ENCODE data around the gene C14orf93. TPM values are rescaled to one million over a fixed set of nuclear protein-coding genes. Genes with fewer than 3 reads are reported as not detected.

C14orf93 gene
- total RNA-seq, 4 donors from 2014 or later = 4.6 to 11.2 (median 9.9) TPM

DNA sequence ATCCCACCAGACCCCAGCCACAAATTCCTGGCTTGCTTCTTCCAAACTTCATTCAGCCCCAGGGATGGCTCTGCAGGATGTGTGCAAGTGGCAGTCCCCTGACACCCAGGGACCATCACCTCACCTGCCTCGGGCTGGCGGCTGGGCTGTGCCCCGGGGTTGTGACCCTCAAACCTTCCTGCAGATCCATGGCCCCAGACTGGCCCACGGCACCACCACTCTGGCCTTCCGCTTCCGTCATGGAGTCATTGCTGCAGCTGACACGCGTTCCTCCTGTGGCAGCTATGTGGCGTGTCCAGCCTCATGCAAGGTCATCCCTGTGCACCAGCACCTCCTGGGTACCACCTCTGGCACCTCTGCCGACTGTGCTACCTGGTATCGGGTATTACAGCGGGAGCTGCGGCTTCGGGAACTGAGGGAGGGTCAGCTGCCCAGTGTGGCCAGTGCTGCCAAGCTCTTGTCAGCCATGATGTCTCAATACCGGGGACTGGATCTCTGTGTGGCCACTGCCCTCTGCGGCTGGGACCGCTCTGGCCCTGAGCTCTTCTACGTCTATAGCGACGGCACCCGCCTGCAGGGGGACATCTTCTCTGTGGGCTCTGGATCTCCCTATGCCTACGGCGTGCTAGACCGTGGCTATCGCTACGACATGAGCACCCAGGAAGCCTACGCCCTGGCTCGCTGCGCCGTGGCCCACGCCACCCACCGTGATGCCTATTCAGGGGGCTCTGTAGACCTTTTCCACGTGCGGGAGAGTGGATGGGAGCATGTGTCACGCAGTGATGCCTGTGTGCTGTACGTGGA lies 32.4 kb upstream of the C14orf93 start, which contains the start of gene PSMB11:
TSS of gene PSMB11 (plus strand) at position 51 of the 804 bp plus-strand sequence. CDS start at position 65, 14 bp downstream.
- intact Hi-C loops (cut with DNase I) = no loop called here
- H3K9me3 ChIP-seq = no peaks in the 10 kb centered on the region
- DNase-seq (ENCODE audit: extremely low spot score) = no peak
- peaks cover 0 to 9% (median 2%) of the 10 kb centered on the region in 4 donors for H3K4me1 ChIP-seq
- no peak within 1 kb of the TSS for H3K27ac ChIP-seq (replicated peaks in 1 of 4)
- H3K4me3 ChIP-seq = no peak within 1 kb of the TSS
- no peaks in the 10 kb centered on the region for H3K27me3 ChIP-seq
- whole genome bisulfite sequencing = 97% methylated on average over 9 of the region's 36 CpGs
- H3K36me3 ChIP-seq = no peaks in the 10 kb centered on the region
- no peak for TF ChIP-seq CTCF (IDR thresholded peaks at IDR 0.05)
- no peak for TF ChIP-seq POLR2A (IDR thresholded peaks at IDR 0.05; ENCODE audit: low read depth)
- TF ChIP-seq POLR2AphosphoS5 (IDR thresholded peaks at IDR 0.05) = no peak
- TF ChIP-seq EP300 (IDR thresholded peaks at IDR 0.05) = no peak

DNA sequence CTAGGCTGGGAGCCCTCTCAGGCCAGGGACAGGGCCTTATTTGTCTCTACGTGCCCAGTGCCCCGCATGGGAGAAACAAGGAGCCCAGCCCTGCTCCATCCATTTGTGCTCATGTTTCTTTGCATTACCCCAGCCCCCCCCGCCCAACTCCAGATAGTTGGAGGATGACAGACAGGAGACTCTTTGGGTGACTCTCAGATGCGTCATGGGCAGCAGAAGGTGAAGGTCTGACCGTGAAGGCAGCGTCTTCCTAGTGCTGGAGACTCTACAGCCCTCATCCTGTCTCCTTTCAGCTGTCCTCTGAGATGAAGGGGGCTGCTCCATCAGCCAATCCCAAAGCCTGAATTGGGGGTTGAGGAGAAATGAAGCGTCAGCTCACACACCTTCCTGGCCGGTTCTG lies 31.8 kb upstream of the C14orf93 start:
- Histone ChIP-seq H3K27ac (replicated peaks in 1 of 4) (no peak overlapping the region), H3K36me3 (no peaks in the 10 kb centered on the region), H3K4me3 (no peak overlapping the region), H3K27me3 (no peaks in the 10 kb centered on the region), H3K9me3 (no peaks in the 10 kb centered on the region), H3K4me1 (peaks cover 0 to 7% (median 2%) of the 10 kb centered on the region in 4 donors)
- 84% methylated on average over 7 of the region's 8 CpGs for WGBS
- DNase-seq (ENCODE audit: extremely low spot score) = no peak
- TF ChIP-seq EP300 (IDR thresholded peaks at IDR 0.05) = no peak
- TF ChIP-seq POLR2AphosphoS5 (IDR thresholded peaks at IDR 0.05) = no peak
- no peak for TF ChIP-seq POLR2A (IDR thresholded peaks at IDR 0.05; ENCODE audit: low read depth)
- no peak for TF ChIP-seq CTCF (IDR thresholded peaks at IDR 0.05)
- intact Hi-C loops (cut with DNase I) = no loop called here

DNA sequence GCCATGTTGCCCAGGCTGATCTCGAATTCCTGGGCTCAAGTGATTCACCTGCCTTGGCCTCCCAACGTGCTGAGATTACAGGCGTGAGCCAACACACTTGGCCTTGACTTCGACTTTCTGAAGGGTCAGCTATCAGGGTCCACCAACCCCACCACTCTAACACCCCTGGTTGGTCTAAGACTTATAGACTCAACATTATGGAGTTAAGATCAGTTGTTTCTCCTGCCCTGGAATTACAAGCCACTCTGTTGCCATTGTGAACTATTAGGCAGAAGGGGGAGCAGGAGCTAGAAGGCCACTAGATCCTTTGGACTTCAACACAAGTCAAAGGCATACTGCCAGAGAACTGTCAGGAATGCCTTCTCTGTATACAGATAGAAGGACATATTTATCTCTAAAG lies 30.2 kb upstream of the C14orf93 start:
- DNase-seq (ENCODE audit: extremely low spot score) = no peak
- 94% methylated on average over 4 of the region's 4 CpGs for WGBS
- peaks cover 0 to 5% (median 4%) of the 10 kb centered on the region in 4 donors for H3K4me1 ChIP-seq
- intact Hi-C loops (cut with DNase I) = no loop called here
- H3K36me3 ChIP-seq = no peaks in the 10 kb centered on the region
- H3K27me3 ChIP-seq = no peaks in the 10 kb centered on the region
- TF ChIP-seq POLR2AphosphoS5 (IDR thresholded peaks at IDR 0.05) = no peak
- TF ChIP-seq POLR2A (IDR thresholded peaks at IDR 0.05; ENCODE audit: low read depth) = no peak
- no peak for TF ChIP-seq EP300 (IDR thresholded peaks at IDR 0.05)
- no peak for TF ChIP-seq CTCF (IDR thresholded peaks at IDR 0.05)
- no peak overlapping the region for H3K4me3 ChIP-seq
- no peaks in the 10 kb centered on the region for H3K9me3 ChIP-seq
- no peak overlapping the region for H3K27ac ChIP-seq (replicated peaks in 1 of 4)

DNA sequence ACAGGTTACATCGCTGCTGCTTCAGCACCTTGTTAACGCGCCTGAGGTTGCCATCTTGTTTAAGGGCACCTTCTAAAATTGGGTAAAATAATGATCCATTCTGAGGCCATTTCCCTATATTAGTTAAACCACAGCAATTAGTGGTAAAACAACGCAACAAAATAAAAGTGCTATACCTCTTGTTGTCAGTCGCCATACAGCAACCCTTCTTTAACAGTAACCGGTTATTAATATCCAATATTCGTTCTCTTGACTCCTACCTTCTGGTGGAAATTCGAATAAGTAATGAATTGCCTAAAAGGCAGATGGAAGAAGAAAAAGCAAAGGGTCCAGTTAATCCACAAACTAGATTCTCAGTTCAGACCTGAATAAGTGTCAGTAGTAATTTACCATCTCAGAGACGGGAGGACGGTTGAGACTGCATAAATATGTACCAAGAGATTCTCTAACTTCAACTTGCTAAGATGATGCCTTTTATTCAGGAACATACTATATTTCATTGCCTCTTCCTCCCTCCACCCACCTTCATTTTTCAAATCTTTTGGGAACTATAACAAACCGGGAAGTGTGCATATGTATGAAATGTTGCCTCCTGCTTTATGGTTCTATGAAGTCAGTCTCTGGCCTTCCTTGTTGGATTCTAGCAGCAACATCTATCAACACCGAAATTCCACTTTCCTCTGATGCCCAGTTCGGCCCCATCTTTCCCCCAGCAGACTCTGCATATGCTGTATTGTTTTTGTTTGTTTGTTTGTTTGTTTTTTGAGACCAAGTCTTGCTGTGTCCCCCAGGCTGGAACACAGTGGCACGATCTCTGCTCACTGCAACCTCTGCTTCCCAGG lies 25.6 kb upstream of the C14orf93 start:
- WGBS = 63% methylated on average over 14 of the region's 14 CpGs
- DNase-seq (ENCODE audit: extremely low spot score) = no peak
- Histone ChIP-seq H3K4me3 (peak overlapping the region; percentile 73 to 87 (median 81)), H3K4me1 (peaks cover 17 to 30% (median 21%) of the 10 kb centered on the region in 4 donors), H3K27ac (replicated peaks in 1 of 4) (peak overlapping the region; percentile 88 to 95 (median 92)), H3K36me3 (peaks cover 14 to 29% (median 29%) of the 10 kb centered on the region in 4 donors), H3K27me3 (no peaks in the 10 kb centered on the region), H3K9me3 (no peaks in the 10 kb centered on the region)
- intact Hi-C loops (cut with DNase I) = no loop called here
- TF ChIP-seq POLR2A (IDR thresholded peaks at IDR 0.05; ENCODE audit: low read depth) = no peak
- no peak for TF ChIP-seq CTCF (IDR thresholded peaks at IDR 0.05)
- TF ChIP-seq POLR2AphosphoS5 (IDR thresholded peaks at IDR 0.05) = no peak
- TF ChIP-seq EP300 (IDR thresholded peaks at IDR 0.05) = no peak

All from esophagus muscularis mucosa (tissue), 4 donors.